Body of pancreas (tissue), 4 donors: ENCODE measurements around the gene DNAJC18. TPM values are rescaled to one million over a fixed set of nuclear protein-coding genes. Genes with fewer than 3 reads are reported as not detected.

Experiments used
- ATAC-seq: fragments of 150-250 bp; one replicate; pipeline ENCODE4 v1.9.1; 2016
- DNase-seq, 4 donors: peaks; one replicate each; pipeline ENCODE4 v3.0.0-alpha.2; 2019
- H3K27ac ChIP-seq, 4 donors: fragments of 200-600 bp; sonication (generic); 1 replicate in 3 of 4; 2 replicates in 1 of 4; pipeline versions ENCODE4 v1.5.1 to v1.6.1; 2016 to 2019; ENCODE audit warnings: mild to moderate bottlenecking in 1 of 4, mixed read lengths in 1 of 4, moderate library complexity in 1 of 4
- H3K27me3 ChIP-seq, 2 donors: fragments of 200-600 bp; sonication (generic); one replicate each; pipeline ENCODE4 v1.6.0; 2016; ENCODE audit warnings: mild to moderate bottlenecking in 1 of 2
- H3K36me3 ChIP-seq, 2 donors: fragments of 200-600 bp; sonication (generic); replicated peaks in 1 of 2; 2 replicates each; pipeline ENCODE4 v1.5.1; 2016; ENCODE audit warnings: low read depth in 2 of 2; ENCODE audit not compliant: insufficient read depth in 1 of 2
- H3K4me1 ChIP-seq: fragments of 200-600 bp; sonication (generic); one replicate; pipeline ENCODE4 v1.6.0; 2016
- H3K4me3 ChIP-seq, 2 donors: fragments of 200-600 bp; sonication (generic); 1 replicate in 1 of 2; 2 replicates in 1 of 2; pipeline ENCODE4 v1.5.1; 2016 to 2019
- H3K9me3 ChIP-seq, 3 donors: fragments of 200-600 bp; sonication (generic); 1 replicate in 2 of 3; 2 replicates in 1 of 3; pipeline ENCODE4 v1.5.1; 2016
- CTCF ChIP-seq, 7 experiments: fragments of 450-650 bp in 4 of 7; fragments of 200-600 bp in 3 of 7; sonication (generic) in 3 of 7; IDR thresholded peaks; one replicate each; pipeline ENCODE4 v1.5.1; 2016 to 2019; ENCODE audit warnings: antibody characterized with exemption in 7 of 7
- POLR2A ChIP-seq, 3 donors: fragments of 450-650 bp; IDR thresholded peaks; one replicate each; pipeline ENCODE4 v1.6.1; 2016; ENCODE audit warnings: antibody characterized with exemption in 3 of 3, mild to moderate bottlenecking in 2 of 3
- WGBS, 2 donors: methylation state at CpG; one replicate each; pipeline ENCODE4 v1.1.5; 2017; 5-methylcytosine and 5-hydroxymethylcytosine counted together
- intact Hi-C: fragments of 100-400 bp; cut with DNase I; formaldehyde crosslinking; loops from one replicate; pipeline ENCODE4 v1.15.1; 2023
- total RNA-seq, 2 donors: library from RNA; depleted of rRNA; stranded (reverse); fragments of >200 nt; gene quantifications; one replicate each; pipeline ENCODE4 v1.1.0, GENCODE V29; 2016

DNAJC18 gene
- total RNA-seq, 2 donors from 2014 or later, result 1.6 to 3.0 TPM

- intact Hi-C loops, result no loop called here
- H3K36me3 ChIP-seq, result no peaks in the 10 kb centered on the region
- no peaks in the 10 kb centered on the region for H3K27me3 ChIP-seq
- ATAC-seq (no peak), DNase-seq (no peak)
- H3K27ac ChIP-seq, result no peak overlapping the region
- no peak overlapping the region for H3K4me3 ChIP-seq
- no peaks in the 10 kb centered on the region for H3K9me3 ChIP-seq
- TF ChIP-seq POLR2A (IDR thresholded peaks at IDR 0.05), result no peak
- TF ChIP-seq CTCF (IDR thresholded peaks at IDR 0.05), result no peak
- peaks cover 18% of the 10 kb centered on the region for H3K4me1 ChIP-seq
- 78 to 87% methylated on average over 32 to 38 of the region's 47 CpGs for WGBS, 2 donors
These were observed 61.1 kb downstream of the DNAJC18 start for GRCh38 chr5:139378101-139378825.

- intact Hi-C loops, result no loop called here
- H3K4me3 ChIP-seq, result no peak overlapping the region
- H3K27me3 ChIP-seq, result no peaks in the 10 kb centered on the region
- H3K9me3 ChIP-seq, result no peaks in the 10 kb centered on the region
- H3K27ac ChIP-seq, result no peak overlapping the region
- WGBS, 2 donors, result 75 to 78% methylated on average over 2 to 3 of the region's 3 CpGs
- DNase-seq, result no peak
- ATAC-seq, result no peak
- H3K4me1 ChIP-seq, result peaks cover 12% of the 10 kb centered on the region
- TF ChIP-seq POLR2A (IDR thresholded peaks at IDR 0.05), result no peak
- no peak for TF ChIP-seq CTCF (IDR thresholded peaks at IDR 0.05)
- H3K36me3 ChIP-seq, result no peaks in the 10 kb centered on the region
These were observed 62.1 kb downstream of the DNAJC18 start for GRCh38 chr5:139377226-139377625.

GRCh38 chr5:139376364-139376763, 63.0 kb downstream of the DNAJC18 start:
- no peak for DNase-seq
- TF ChIP-seq POLR2A (IDR thresholded peaks at IDR 0.05) (no peak), CTCF (IDR thresholded peaks at IDR 0.05) (no peak)
- H3K4me3 ChIP-seq, result no peak overlapping the region
- ATAC-seq, result no peak
- peaks cover 0 to 3% of the 10 kb centered on the region in 2 donors for H3K36me3 ChIP-seq
- no peaks in the 10 kb centered on the region for H3K9me3 ChIP-seq
- 92 to 93% methylated on average over 7 of the region's 7 CpGs for WGBS, 2 donors
- no peak overlapping the region for H3K27ac ChIP-seq
- peaks cover 10% of the 10 kb centered on the region for H3K4me1 ChIP-seq
- intact Hi-C loops, result no loop called here
- H3K27me3 ChIP-seq, result no peaks in the 10 kb centered on the region

- no peaks in the 10 kb centered on the region for H3K9me3 ChIP-seq
- TF ChIP-seq CTCF (IDR thresholded peaks at IDR 0.05) (no peak), POLR2A (IDR thresholded peaks at IDR 0.05) (no peak)
- 88 to 93% methylated on average over 2 of the region's 2 CpGs for whole genome bisulfite sequencing, 2 donors
- peaks cover 10% of the 10 kb centered on the region for H3K4me1 ChIP-seq
- H3K36me3 ChIP-seq, result peaks cover 0 to 6% of the 10 kb centered on the region in 2 donors
- intact Hi-C loops, result no loop called here
- no peaks in the 10 kb centered on the region for H3K27me3 ChIP-seq
- H3K27ac ChIP-seq, result no peak overlapping the region
- ATAC-seq (no peak), DNase-seq (no peak)
- H3K4me3 ChIP-seq, result no peak overlapping the region
These were observed 64.4 kb downstream of the DNAJC18 start for GRCh38 chr5:139374909-139375308.
